GM19455 (cell line): Measurements from ENCODE around the gene FHOD3.

Experiments used
- ATAC-seq: cut with Tn5 transposase; IDR thresholded peaks from one replicate; pipeline ENCODE4 v1.9.1; 2021; ENCODE audit not compliant: unreplicated experiment

The FHOD3 gene

DNA sequence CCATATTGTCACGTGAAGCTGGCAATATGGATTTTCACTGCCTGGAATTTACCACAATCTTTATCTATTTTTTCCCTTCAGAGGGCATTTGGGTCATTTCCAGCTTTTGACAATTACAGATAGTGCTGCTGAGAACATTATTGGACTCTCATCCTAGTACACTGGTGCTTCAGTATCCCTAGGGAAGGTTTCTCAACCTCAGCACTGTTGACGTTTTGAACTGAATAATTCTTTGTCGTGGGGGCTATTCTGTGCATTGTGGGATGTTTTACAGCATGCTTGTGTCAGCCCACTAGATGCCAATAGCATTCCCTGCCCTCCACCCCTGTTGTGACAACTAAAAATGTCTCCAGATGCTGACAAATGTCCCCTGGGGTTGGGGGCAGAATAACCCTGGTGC lies 345.5 kb downstream of the FHOD3 start:
- ATAC-seq: no peak

DNA sequence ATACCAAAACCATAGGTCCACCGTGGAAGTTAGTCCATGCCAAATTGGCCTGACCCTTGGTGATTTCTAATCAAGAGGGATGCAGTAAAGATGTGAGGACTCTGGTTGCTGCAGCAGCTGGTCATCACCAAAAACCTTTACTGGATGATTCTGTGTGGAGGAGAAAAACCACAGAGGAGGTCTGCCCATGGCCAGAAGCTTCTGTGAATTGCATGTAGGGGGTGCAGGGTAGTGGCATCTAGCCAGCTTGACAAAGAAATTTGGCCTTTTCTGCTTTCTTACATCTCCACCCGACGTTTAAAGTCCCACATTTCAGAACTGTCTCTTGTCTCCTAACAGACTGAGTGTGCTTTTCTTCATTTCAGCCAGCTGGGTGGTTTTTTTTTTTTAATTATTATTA lies 351.3 kb downstream of the FHOD3 start:
- ATAC-seq: no peak

DNA sequence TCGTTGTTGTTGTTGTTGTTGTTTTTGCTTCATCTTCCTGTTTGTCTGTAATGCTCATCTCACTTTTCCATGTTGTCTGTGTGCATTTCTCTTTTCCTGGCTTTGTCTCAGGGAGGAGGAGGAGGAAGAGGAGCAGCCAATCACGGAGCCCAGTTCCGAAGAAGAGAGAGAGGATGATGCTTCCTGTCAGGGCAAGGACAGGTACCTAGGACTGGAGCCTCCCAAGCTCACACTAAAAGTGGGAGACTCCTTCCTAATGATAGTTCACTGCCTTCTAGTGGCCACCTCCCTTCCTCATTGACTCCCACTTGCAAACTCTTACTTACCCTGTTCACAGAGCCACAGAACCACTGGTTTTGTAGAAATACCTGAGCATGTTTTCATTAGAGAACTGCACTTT lies 351.7 kb downstream of the FHOD3 start:
- ATAC-seq: no peak

DNA sequence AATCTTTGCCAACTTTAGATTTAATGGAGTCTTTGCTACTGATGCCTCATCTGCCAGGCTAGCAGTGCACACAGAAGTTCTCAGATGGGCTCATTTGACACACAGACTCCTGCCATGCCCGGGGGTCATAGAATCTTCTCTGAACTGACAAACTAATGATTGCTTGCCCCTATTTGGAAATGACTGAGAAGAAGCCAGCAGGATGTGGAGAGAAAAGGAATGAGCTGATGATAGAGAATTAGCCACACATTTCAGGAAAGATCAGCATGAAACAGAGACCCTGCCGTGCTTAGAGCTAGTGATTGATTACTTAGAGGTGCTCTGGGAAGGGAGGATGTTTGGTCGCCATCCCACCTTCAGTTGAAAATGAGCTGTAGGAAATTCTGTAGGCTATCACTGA lies 352.8 kb downstream of the FHOD3 start:
- ATAC-seq: no peak

DNA sequence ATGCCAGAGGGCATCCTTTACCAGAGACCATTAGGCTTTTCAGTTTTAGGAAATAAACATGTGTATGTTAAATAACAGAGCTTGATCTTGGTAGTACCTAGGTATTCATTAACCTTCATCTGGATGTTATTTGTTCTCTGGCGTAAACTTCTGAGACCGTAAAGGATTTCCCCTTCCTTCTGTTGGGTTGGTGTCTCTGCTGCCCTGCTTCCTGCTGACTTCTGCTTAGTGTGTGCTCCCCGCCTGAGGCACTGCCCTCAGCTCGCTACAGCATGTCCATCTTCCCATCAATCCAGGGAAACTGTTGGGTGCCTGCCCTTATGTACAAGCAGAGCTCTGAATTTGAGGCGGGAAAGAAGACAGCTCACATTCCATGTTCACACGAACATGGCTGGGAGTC lies 353.4 kb downstream of the FHOD3 start:
- ATAC-seq: no peak

DNA sequence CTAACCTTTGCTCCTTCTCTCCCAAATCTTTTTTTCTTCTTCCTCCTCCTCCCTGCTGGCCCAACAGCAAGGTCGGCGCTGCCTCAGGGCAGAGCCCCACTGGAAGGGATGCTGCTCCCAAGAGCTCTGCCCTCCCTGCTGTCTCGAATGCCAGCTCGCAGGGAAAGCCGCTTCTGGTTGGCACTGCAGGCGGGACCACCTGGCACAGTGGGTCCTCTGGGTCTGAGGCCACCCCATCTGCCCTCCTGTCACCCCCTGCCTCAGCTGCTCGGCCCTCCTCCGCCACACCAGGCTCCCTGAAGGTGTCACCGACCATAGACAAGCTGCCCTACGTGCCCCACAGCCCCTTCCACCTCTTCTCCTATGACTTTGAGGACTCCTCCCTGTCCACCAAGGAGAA lies 355.0 kb downstream of the FHOD3 start:
- ATAC-seq: no peak

DNA sequence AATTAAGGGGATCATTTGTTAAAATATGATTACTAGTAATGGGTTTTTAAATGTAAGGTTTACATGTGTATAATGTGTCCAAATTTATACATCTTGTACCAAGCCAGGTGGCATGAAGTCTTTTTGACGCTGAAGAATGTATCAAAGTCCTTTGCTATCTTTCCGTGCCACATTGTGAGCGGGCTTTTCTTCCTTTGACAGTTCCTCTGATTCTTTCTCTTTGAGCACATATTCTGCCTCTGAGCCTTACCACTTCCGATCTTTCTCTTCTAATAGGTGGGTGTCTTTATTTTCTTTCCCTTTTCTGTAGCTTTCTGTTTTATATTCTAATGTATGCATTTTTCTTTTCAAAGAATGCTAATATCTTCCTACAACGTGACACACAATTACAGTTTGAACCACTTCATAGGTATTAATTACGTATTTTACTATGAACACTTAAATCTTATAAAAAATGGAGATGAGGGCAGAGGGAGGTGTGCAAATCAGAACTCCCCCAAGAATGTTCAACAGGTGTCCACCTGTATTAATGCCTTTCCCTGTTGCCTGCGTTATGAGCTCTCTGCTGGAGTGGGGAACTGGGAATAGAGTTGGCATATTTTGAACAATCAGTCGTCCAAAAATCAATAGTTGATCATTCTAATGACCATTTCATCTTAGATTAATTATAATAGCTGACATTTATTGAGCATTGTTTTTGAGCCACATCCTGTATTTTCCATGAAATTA lies 355.8 kb downstream of the FHOD3 start:
- no peak for ATAC-seq

DNA sequence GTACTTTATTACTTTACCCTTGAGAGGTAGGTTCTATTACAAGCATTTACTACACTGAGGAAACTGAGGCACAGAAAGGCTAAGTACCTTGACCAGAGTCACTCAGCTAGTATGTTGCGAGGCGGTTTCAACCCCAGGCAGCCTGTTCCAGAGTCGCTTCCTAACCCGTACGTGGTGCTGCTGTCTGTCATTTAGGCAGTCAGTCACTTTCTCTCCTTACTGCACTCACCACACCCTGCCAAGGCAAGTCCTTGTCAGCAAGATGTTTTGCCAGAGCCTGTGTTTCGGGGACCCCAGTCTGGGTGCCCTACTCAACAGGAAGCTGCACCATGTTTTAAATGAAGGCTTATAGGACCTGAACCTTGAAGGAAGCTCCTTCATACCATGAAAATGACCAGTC lies 356.4 kb downstream of the FHOD3 start:
- no peak for ATAC-seq

DNA sequence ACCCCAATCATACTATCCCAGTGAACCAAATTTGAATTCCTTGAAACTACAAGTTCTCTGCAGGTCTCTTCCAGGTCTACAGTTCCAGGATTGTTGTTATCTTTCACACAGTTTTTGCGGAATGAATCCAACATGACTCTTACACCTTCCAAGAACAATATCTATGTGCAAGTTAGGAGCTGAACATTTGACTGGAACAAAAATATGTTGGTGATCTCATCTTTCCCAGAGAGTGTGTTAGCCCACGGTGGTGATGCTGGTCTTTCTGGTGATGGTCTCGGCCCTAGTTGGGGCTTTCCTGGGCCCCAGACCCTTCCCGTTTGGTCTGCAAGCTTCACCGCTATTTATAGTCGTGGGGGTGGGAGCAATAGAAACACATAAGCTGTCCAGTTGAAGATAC lies 357.6 kb downstream of the FHOD3 start:
- no peak for ATAC-seq

DNA sequence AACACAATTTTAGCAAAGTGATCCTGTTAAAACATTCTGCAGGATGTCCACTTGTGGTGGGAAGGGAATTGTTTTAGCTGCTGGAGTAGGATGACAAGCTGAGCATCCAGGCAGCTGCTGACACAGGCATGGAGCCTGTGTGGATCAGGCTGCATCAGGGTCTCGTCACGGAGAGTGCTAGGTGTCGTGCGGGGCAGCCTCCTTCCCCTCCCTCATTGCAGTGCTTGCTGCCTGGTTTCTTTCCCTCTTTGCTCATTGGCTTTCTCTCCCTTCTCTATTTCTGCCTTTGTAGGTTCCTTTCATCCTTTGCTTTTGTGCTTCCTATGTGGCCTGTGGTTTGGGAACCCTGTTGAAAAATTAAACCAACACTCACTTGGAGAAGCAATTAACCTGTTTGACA lies 358.4 kb downstream of the FHOD3 start:
- ATAC-seq: no peak

DNA sequence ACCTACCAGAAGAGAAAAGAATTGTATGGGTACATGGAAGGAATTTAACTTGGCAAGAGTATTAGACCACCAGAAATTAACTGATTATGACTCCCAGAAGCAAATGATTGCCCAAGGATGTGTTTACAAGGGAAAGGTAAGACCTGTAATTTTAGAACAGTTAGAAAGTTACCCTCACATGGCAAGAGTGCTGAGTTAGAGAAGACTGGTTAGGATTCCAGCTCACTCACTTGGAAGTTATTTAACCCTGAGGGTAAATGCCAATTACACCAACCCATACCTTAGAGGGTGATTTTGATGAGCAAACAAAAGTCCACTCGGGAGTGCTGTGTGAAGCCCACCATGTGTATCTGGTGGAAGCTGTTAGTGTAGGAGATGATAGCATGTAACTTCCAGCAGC lies 361.1 kb downstream of the FHOD3 start:
- ATAC-seq: no peak

DNA sequence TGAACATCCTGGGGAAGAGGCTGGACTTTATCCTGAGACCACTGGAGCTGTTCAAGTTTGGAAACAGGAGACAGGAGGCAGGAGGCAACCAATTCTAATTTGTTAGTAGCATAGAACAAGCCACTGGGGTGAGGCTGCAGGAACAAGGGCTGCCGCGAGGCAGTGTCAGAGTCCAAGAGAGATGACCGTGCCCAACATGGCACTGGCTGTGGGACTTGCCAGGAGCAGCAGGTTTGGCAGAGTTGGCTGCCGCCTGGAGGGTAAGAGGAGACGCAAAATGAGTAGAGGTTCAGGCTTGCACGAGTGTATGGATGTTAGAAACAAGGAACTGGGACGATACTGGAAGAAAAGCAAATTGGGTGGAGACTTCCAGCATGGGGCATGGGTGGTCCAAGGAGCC lies 362.8 kb downstream of the FHOD3 start:
- ATAC-seq: no peak

DNA sequence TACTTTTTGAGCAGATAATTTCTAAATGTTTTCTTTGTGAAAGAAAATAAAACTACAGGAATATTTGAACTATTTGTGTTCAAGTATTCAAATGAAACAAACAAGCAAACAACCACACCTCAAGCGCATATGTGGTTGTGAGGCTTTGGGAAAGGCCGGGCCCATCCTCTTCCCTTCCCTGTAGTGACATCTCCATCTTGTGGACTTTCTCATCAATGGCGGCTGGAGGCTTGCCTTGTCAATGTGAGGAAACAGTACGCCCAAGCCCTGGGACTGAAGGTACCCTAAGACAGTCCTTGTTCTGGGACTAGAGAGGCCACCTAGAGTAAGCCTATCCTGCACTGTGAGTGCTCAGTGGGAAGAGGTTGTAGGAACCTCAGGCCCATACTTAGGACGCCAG lies 364.5 kb downstream of the FHOD3 start:
- ATAC-seq: no peak

DNA sequence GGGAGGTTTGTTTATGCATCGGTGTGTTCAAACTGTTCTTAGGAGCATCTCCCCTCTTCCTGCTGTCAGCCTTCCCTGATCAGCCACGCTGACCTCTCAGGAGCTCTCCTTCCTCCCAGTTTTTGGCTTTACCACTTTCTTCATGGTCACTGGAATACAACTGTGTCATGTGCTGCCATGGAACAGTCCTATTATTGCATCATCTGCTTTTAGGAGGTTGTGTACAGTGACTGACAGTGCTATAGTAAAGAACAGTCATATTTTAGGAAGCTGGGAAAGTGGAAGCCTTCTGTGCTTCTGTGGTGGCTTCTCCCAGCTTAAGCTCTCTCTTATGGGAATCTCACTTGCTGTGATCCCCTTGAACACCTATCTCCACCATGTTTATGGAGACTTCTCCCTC lies 365.8 kb downstream of the FHOD3 start:
- ATAC-seq: no peak

DNA sequence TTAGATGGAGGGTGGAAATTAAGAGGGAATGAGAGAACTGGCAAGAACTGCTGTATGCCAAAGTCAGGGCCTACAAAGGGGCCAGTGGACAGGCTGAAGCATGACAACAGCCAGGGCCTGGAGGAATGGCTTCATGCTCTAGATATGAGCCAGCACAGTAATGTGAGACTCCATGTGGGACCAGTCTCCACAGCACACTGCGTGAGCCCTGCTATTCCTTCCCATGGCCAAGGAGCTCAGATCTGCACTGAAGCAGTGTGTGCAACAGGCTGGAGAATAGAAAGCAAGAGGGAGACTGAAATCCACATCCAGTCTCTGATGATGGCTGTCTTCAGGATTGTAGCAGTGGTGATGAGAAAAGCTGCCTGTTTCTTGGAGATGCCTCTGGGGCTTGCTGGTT lies 368.4 kb downstream of the FHOD3 start:
- no peak for ATAC-seq

DNA sequence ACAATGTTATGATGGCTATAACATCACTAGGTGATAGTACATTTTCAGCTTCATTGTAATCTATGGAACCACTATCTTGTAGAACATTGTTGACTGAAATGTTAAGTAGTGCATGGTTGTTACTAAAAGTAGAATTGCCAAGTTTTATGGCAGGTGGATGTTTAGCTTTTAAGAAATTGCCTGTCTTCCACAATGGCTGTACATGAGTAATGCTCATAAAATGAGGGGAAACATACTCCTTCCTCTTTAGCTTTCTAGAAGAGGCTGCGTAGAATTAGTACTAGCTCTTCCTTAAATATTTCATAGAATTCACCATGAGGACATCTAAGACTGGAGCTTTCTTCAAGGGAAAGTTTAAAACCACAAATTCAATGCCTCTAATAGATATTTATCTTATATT lies 370.3 kb downstream of the FHOD3 start:
- no peak for ATAC-seq

DNA sequence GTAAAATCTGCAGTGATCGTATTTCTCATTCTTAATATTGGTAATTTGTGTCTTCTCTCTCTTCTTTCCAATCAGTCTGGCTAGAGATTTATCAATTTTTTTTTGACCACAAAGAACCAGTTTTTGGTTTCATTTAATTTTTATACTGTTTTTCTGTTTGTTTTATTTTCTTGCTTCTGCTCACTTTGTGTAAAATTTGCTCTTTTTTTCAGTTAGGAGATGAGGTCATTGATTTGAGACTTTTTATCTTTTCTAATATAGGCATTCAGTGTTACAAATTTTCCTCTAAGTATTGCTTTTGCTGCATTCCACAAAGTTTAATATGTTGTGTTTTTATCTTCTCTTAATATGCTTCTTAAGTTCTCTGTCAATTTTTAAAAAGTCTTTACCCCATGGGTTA lies 370.8 kb downstream of the FHOD3 start:
- ATAC-seq: no peak

DNA sequence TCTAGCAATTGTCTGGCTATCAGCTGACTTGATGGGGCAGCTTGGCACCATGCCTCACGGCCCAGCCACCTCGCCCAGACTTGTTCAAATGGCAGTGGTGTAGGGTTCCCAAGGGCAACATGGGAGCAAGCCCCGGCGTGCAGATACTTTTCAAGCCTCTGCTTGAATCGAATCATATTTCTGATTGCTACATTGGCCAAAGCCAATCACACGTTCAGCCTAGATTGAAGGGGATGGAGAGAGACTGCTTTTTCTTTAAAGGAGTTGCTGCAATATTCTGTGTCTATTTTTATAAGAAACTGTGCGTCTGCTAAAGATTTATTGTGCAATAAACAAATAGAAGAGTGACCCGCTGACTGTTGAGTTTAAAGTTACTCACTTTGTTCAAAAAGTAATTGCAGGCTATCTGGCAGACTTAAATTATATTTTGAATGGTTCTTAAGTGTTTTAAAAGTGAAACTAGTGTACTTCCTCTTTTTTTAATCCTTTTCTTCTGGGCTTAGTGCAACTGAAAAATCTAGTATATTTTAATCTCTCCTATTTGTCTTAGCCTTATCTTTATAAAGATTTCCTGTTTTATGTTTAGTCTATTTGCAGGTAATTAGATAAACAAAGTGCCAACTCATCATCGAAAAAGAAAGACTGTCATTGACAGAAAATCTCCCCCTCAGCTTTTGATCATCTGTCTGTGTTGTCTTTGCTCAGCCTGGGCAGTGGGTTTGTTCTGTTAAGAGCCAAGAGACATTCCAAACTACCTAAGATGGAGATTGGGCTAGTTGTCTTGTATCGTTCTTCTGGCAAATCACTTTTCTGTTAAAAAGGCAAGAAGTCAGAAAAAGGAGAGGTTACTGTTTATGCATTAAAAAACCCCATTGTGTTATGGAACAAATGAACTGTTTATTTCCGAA lies 375.2 kb downstream of the FHOD3 start:
- peak; percentile 82 for ATAC-seq

DNA sequence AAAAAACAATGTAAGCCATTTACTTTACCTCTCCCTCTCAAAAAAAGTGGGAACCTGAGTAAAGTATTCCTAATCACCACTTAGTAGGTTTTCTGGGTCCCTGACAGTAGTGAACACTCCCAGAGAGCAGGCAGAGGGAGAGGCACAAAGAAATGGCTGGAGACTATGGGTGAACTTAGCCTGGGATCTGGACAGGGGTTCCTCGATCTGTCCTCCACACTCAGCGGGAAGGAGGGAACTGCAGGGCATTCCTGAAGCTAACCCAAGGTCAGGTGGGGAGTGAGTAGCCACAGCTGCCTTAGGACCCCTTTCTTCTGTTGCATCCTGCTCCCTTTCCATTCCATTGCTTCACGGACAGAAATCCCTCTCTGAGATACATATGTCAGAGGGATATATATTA lies 375.9 kb downstream of the FHOD3 start:
- no peak for ATAC-seq

DNA sequence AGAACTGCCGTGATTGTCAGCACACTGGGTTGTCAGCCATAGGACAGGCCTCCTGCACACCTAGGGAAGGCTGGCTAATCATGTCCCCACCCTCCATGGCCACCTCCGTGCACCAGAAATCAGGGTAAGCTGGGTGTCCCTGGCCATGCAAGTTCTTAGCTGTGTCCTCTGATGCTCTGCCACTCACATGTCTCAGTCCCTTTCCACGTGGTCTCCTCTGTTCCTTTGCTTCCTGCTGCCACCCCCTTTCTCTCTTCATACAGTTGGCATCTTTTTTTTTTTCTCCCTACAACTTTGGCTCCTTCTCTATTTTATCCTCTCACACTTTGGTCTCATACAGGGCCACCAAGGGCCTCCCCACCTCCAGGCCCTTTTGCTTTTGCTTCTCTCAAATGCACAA lies 377.6 kb downstream of the FHOD3 start:
- ATAC-seq: no peak

DNA sequence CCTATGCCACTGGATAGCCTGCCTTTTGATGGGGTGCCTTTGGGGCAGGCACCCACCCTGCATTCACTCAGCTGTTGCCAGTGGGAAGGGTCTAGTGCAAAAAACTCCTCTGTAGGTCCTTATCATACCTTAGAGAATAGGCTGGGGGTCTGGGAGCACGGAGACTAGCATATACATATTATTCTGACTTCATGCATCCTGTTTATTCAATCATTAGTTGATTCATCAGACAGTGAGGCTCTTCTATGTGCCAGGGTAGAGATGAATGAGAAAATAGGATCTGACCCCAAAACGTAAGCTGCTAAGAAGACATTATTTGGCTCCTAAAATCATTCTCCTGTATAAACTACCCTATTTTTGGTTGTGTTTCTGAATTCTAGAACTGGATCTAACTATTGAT lies 378.0 kb downstream of the FHOD3 start:
- no peak for ATAC-seq

DNA sequence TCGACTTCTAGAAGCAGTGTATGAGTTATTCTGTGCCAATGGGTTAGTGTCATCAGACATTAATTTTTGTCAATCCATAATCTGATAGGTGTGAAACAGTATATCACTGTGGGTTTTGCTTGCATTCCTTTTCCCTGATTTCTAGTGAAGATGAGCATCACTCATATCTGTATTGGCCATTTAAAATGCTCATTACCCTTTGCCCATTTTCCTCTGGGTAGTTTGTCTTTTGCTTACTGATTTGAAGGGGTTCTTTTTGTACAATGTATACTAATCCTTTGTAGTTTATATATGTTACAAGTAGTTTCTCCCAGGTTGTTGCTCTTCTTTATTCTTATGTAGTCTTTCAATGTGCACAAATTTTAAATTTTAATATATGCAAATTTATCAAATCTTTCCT lies 379.1 kb downstream of the FHOD3 start:
- no peak for ATAC-seq

DNA sequence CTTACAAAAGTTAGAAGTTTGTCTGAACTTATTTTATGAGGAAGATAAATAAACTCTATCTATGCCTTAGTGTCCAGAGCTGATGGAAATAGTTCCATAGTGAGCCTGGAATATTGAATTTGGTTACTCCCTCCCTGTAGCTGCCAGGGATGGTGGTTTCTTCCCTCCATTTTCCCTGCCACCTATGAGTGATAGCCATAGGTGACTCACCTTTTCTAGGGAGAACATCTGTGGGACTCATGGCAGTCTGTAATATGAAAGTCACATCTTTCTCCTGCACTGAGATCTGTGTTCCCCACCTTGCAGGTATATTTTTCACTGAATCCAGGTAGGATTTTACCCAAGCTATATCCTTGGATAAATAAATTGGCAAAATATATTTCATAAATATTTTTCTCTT lies 382.5 kb downstream of the FHOD3 start:
- ATAC-seq: no peak
